HL-60/S4 treated with retinoic acid at 250 ng/mL for 4 days and 3 days (cell line): ENCODE results near the gene ZSCAN2.

ENCODE experiments used
- in situ Hi-C: fragments of 300-500 bp; cut with MboI; formaldehyde crosslinking; loops from 2 replicates; pipeline ENCODE4 v1.7.0; 2022; ENCODE audit warnings: low sequenced_read_pairs

ZSCAN2 gene

GRCh38 chr15:84668221-84668982 is 67.6 kb downstream of the ZSCAN2 start:
- in situ Hi-C loops, result no loop called here

DNA sequence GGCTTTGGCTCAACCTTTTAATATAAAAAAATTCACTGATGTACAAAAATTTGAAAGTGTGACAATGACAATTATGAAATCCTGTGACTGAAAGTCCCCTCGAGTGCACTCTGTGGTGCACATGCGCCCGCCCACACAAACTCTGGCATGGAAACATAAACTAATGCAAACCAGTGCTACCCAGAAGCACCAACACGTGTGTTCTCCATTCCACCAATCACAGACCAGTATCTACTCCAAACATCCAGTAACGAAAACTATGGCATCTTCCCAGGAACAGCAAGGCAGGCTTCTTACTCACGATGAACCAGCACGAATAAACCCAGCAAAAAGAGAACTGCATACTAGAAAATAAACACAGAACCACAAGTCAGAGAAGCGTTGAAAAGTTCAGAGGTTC is 68.9 kb downstream of the ZSCAN2 start:
- in situ Hi-C loops, result no loop called here

GRCh38 chr15:84671211-84671610 is 70.4 kb downstream of the ZSCAN2 start:
- in situ Hi-C loops, result no loop called here
